ENCODE measurements around the gene PHF2.

Gene PHF2

GRCh38 chr9:93634311-93635185 lies 58.2 kb downstream of the PHF2 start:
- DNase-seq, result no peak

- DNase-seq, result no peak
Measured at GRCh38 chr9:93635186-93636107, 59.1 kb downstream of the PHF2 start.

- DNase-seq, result no peak
Measured at GRCh38 chr9:93636172-93636661, 59.8 kb downstream of the PHF2 start.

DNA sequence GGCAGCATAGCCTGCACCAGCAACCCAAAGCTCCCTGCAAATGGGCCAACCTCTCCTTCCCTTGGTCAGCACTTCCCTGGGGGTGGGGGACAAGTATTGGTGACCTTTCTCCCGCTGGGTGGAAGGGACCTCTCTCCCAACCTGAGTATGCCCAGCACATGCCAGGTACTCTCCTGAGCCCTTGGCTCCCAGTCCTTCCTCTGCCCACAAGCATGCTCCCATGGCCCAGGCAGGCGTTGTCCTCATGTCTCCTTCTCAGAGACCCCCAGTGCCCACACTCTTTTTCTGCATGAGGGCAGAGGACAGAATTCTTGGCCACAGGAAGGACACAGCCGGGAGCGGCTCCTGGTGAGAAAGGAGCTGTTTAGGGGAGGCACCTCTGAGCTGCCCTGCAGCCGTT lies 60.3 kb downstream of the PHF2 start:
- no peak for DNase-seq

- DNase-seq, result no peak
Measured at GRCh38 chr9:93637886-93638285, 61.5 kb downstream of the PHF2 start.

GRCh38 chr9:93640027-93640426 lies 63.6 kb downstream of the PHF2 start:
- DNase-seq, result no peak

- DNase-seq, result no peak
Measured at GRCh38 chr9:93642961-93643360, 66.6 kb downstream of the PHF2 start.

DNA sequence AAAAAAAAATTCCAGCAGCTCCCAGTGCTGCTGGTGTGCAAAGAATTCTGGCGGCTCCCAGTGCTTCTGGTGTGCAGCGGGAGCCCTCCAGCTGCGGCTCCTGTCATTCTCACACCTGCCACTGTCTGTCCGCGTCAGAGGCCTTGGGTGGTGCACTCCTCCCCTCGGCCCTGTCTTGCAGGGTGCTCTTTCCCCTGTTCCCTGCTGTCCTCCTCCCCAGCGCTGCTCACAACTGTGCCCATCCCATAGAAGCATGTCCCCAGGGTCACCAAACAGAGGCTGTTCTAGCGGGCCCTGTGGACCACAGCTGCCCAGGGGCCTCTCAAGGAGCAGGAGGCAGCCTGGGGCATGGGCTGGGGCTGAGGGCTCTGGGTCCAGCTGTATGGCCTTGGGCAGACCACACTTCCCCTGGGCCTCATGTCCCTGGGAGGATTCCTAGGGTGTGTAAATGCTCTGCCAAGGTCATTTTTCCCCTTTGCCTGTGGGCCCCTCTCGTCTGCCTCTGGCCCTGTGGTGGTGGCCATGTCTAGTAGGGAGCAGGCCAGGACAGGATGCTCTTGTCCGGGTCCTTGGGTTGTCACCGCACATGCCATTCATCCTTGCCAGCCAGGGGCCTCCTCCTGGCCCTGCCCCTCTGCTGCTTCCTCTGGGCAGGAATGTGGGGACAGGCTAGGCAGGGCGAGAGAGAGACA lies 68.2 kb downstream of the PHF2 start:
- no peak for DNase-seq

- DNase-seq, result no peak
Measured at GRCh38 chr9:93645149-93645889, 68.9 kb downstream of the PHF2 start.

DNA sequence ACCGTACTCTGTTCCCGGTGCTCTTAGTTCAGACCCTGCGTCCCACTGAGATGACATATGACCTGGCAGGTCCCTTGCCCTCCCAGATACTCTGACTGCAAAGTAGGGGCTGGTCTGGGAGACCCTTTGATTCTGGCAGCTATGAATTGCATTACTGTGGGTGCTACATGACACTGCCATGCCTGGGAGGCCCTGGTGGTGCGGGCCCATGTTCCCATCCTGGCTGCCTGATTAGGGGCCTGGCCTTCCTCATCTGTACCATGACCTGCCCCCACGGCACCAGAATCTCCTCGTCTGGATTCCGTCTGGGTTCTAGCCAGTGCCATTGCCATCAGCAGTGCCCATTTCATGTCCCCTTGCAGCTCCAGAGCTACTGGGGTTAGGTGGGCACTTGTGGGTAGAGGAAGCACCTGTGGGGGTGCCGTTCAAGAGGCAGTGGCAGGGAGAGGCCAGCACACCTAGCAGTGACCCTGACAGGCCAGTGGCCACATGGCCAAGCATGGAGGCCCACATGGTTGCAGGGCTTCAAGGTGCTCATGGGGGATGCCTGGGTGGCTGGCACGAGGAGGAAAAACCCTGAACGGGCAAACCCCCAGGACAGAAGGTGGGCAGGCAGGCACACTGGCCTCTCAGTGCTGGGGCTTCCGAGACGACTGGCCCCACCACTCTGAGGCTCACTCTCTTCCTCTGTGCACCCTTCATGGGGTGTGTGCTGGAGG lies 69.7 kb downstream of the PHF2 start:
- no peak for DNase-seq

DNA sequence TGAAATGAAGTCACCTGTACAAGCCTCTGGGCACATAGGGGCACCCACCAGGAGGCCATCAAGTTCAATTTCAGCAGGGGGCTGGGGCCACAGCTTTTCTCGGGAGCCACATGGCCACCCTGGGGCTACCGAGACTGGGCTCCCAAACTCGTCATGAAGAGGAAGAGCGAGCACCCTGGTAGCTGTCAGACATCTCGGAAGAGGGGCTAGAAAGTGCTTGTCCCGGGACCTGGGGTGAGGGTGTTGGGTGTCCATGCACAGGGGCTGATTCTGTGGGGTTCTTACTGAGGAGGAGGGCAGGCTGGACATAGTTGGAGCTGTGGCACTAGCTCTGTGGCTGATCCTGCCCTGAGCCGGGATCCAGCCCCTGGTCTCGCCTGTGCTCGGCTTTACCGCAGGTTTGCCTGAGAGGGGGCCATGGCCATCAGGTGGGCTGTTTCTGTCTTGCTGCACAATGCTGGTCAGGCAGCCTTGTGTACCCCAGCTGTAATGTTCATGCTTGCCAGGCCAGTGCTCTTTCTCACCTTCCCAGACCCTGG lies 70.3 kb downstream of the PHF2 start:
- DNase-seq, result no peak

DNA sequence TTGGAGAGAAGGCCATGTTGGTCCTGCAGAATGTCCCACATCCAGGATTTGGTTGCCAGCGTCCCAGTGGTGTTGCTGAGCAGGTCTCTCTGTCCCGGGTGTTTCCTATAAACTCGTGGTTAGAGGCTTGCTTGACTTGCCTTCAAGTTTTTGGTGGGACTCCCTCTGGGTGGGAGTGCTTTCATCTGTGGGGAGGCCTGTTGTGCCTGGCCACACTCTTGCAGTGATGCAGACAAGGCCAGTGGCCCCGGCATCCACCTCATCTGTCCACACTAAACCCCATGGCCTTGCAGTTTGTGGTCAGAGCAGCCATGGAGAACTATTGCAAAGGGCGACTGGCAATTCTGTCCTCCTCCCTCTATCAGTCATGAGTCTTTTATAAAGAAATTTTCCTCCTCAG lies 71.8 kb downstream of the PHF2 start:
- no peak for DNase-seq

- DNase-seq, result no peak
Measured at GRCh38 chr9:93648836-93649235, 72.5 kb downstream of the PHF2 start.

DNA sequence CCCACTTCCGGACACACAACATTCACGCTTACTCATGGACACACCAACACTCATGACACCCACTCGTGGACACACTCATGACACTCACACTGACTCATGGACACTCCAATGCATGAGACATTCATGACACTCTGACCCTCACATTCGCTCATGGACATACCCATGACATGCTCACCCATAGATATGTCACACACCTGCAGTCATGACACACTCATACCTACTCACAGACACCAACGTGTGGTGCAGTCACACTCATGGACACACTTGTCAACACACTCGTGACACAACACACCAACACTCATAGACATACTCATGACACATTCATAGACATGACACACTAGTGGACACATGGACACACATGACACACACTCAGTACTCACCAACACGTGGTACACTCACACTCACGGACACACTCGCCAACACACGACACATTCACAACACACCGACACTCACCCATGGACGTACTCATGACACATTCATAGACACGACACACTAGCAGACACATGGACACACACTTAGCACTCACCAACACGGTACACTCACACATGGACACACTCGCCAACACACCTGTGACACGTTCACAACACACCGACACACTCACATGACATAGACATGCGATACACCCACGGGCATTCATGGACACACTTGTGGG lies 73.4 kb downstream of the PHF2 start:
- no peak for DNase-seq

DNA sequence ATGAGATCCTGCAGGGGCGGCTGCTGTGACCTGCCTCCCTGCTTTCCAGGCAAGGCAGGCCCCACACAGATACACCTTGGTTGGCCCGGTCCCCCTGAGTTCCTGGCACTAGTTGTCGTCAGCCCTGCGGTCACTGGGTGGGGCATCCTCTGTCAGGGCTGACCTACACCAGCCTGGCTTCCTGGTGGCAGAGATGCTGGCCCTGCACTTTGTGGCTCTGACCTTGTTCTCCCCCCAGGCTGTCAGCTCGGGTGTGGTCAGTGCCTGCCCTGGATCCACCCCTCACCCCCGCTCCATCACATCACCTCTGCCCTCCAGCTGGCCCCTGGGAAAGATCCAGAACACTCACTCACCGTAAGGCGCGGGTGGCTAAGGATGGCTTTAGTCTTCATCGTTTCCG lies 74.1 kb downstream of the PHF2 start:
- no peak for DNase-seq

GRCh38 chr9:93651521-93651950 lies 75.2 kb downstream of the PHF2 start:
- DNase-seq, result no peak

DNA sequence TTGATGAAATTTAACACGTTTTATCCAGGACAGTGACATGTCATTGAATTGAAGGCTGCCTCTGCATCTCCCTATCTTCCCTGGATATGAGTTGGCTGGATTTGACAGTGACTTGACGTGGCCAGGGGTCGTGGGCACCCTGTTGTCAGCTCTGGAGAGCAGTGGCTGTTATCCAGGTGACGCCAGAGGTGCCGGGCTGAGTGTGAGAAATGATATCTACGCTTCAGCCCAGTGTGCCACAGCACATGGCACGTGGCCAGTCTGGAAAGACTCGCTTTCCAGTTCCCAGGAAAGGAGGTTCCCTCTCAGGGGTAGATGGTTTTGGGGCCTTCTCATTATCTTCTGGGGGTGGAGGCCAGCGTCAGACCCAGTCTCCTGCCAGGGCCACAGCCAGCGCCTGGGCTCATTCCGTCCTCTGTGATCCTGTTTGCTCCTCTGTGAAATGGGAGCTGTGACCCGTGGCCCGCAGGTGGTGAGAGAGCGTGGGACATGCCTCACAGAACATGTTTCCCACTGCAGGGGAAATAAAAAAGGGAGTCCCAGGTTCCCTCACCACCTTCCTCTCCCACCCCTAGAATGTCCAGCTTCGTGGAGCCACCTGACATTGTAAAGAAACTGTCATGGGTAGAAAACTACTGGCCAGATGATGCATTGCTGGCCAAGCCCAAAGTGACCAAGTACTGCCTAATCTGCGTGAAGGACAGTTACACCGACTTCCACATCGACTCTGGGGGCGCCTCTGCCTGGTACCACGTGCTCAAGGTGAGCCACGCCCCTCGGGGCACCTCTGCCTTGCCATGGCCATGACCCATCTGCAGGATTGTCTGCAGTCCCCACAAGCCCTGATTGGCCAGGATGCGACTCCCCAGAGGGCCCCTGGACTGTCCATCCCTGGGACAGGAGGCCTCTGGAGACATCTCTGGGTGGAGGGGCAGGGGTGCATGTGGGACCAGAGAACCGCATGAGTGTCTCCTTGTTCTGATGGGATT lies 76.5 kb downstream of the PHF2 start:
- DNase-seq, result no peak

- DNase-seq, result no peak
Measured at GRCh38 chr9:93653760-93654159, 77.4 kb downstream of the PHF2 start.

DNA sequence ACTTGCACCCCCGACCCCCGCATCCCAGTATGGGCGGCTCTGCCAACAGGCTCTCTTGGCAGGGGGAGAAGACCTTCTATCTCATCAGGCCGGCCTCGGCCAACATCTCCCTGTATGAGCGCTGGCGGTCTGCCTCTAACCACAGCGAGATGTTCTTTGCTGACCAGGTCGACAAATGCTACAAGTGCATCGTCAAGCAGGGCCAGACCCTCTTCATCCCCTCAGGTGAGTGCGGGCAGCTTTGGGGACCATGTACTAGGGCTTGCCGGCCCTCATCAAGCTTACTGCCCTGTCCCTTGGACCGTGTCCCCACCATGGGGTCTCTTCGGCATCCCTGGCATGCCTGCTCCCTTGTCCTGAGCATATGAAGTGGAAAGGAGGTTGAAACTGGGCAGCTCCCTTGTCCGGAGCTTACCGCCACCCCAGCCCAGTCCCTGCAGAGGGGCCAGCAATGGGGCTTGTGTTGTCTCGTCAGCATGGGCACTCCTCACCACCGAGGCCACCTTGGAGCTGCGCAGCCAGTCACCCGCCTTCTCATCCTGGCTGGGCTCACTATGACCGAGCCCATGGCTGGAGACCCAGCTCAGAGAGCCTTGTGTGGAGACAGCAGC lies 78.1 kb downstream of the PHF2 start:
- DNase-seq, result no peak
